SK-N-MC (cell line): ENCODE data around the gene GNGT2.
A peak's percentile ranks its signal among the peaks of the same experiment; 100 is the strongest.

Source experiments
- DNase-seq: peaks from one replicate; pipeline ENCODE4 v3.0.0-alpha.2; 2011; ENCODE audit warnings: low read depth, low spot score
- H3K27ac ChIP-seq: fragments of 200-600 bp; sonication (generic); 2 replicates; pipeline ENCODE4 v1.5.1; 2016; ENCODE audit warnings: mixed run types
- H3K36me3 ChIP-seq: fragments of 200-600 bp; sonication (generic); 2 replicates; pipeline ENCODE4 v1.6.1; 2017; ENCODE audit warnings: antibody characterized with exemption, low read length, mixed read lengths; ENCODE audit not compliant: insufficient read depth
- H3K4me3 ChIP-seq: fragments of 200-600 bp; sonication (generic); 2 replicates; pipeline ENCODE4 v1.5.1; 2016
- H3K9ac ChIP-seq: fragments of 200-600 bp; sonication (generic); 2 replicates; pipeline ENCODE4 v1.8.0; 2017; ENCODE audit warnings: mixed run types, mixed read lengths; ENCODE audit not compliant: insufficient read length
- H3K9me3 ChIP-seq: fragments of 200-600 bp; sonication (generic); 2 replicates; pipeline ENCODE4 v1.6.1; 2017; ENCODE audit warnings: low read depth, mild to moderate bottlenecking, antibody characterized with exemption, low read length, moderate library complexity, mixed read lengths
- EZH2 ChIP-seq: fragments of 200-600 bp; sonication (generic); IDR thresholded peaks from one replicate; pipeline ENCODE4 v1.6.1; 2017; ENCODE audit warnings: antibody characterized with exemption
- FOXP2 ChIP-seq: optimal IDR thresholded peaks from 2 replicates; pipeline ENCODE3; 2011; ENCODE audit warnings: mild to moderate bottlenecking, moderate library complexity; ENCODE audit not compliant: insufficient read depth; ENCODE audit errors: extremely low read length, control extremely low read depth
- POLR2AphosphoS5 ChIP-seq: IDR thresholded peaks from 2 replicates; pipeline ENCODE4 v1.6.1; 2012; ENCODE audit warnings: mild to moderate bottlenecking, low read depth, low read length, borderline replicate concordance

Gene GNGT2

DNA sequence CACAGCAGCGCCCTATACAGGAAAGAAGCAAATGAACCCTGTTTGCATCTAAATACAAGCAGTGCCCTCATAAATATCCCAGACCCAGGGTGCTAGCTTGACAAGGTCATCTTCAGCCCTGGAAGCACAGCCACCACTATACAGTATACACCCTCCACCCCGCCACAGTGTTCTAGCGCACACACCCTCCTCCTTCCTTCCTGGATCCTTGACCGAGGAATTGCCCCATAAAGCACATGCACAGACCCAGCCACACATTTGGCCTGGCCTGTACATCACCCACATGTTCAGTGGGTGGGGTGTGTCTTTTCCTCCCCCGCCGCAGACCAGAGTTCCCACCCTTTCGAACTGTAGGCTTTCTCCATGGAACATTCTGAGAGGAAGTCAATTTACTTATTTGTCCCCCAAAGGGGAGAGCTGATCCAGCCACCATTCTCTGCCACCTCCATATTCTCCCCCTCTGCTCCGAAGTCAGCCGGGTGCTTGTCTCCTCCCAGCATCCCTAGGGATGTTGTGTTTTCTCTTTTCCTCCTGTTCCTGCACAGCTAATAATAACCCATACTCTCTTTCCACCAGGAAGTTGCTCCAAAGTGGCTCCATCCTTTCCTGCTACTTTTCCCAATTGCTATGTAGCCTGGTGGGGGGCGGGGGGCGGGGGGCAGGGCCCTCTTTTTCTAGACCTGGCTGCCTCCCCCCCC is 6.7 kb upstream of the GNGT2 start:
- Histone ChIP-seq H3K27ac (no peak overlapping the region), H3K9me3 (no peaks in the 10 kb centered on the region), H3K4me3 (no peak overlapping the region), H3K36me3 (no peaks in the 10 kb centered on the region), H3K9ac (no peak overlapping the region)
- TF ChIP-seq FOXP2 (no peak), EZH2 (no peak)
- no peak for DNase-seq

DNA sequence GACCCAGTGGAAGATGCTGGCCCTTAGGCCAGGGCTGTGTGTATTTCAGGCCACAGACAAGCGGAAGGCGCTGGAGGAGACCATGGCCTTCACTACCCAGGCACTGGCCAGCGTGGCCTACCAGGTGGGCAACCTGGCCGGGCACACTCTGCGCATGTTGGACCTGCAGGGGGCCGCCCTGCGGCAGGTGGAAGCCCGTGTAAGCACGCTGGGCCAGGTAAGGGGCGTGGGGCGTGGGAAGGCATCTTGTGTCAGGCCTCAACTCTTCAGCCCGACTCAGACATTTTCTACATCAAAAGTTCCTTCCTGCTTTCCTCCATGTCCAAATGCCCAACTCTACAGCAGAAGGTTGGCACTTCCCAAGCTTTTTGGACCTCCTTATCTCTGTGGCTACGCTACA is 6.1 kb upstream of the GNGT2 start:
- Histone ChIP-seq H3K36me3 (no peaks in the 10 kb centered on the region), H3K9me3 (no peaks in the 10 kb centered on the region), H3K27ac (no peak overlapping the region), H3K4me3 (no peak overlapping the region), H3K9ac (no peak overlapping the region)
- no peak for TF ChIP-seq POLR2AphosphoS5
- TF ChIP-seq FOXP2, result no peak
- no peak for TF ChIP-seq EZH2
- no peak for DNase-seq

DNA sequence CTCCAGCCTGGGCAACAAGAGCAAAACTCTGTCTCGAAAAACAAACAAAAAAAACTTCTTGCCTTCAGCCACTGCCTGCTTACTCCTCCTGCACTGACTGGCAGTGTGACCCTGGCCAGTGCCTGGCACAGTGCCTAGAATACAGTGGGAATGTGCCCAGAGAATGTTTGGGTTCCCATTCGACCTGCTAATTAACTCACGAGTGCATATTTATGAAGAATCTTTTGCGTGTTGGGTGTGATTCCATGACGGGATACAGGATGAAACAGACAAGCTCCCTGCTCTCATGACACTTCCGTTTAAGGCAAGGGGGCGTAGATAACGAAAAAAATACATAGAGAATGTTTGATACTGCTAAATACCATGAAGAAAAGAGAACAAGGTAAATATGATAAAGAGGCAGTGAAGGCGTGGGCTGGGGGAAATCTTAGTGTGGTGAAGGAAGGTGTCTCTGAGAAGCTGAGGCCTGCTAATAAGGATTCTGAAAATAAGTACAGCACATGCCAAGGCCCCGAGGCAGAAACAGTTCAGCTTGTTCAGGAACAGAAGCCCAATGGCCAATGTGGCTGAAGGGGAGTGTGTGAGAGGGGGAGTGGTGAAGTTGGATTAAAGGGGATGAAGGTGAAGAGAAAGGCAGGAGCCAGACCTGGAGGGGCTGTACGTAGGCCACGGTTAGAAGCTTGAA is 4.4 kb upstream of the GNGT2 start:
- Histone ChIP-seq H3K36me3 (no peaks in the 10 kb centered on the region), H3K9me3 (no peaks in the 10 kb centered on the region), H3K4me3 (no peak overlapping the region), H3K9ac (no peak overlapping the region), H3K27ac (no peak overlapping the region)
- TF ChIP-seq FOXP2 (no peak), POLR2AphosphoS5 (no peak), EZH2 (no peak)
- DNase-seq, result no peak

GRCh38 chr17:49213847-49214246 is 3.5 kb upstream of the GNGT2 start:
- Histone ChIP-seq H3K9me3 (no peaks in the 10 kb centered on the region), H3K36me3 (no peaks in the 10 kb centered on the region), H3K9ac (no peak overlapping the region), H3K27ac (no peak overlapping the region), H3K4me3 (no peak overlapping the region)
- no peak for DNase-seq
- no peak for TF ChIP-seq EZH2

GRCh38 chr17:49213399-49213798 is 3.0 kb upstream of the GNGT2 start:
- Histone ChIP-seq H3K9ac (no peak overlapping the region), H3K27ac (peak overlapping the region; percentile 31; the same call in 1 of the 2 replicates), H3K4me3 (no peak overlapping the region), H3K9me3 (no peaks in the 10 kb centered on the region), H3K36me3 (no peaks in the 10 kb centered on the region)
- no peak for TF ChIP-seq EZH2
- no peak for TF ChIP-seq POLR2AphosphoS5
- TF ChIP-seq FOXP2, result no peak
- no peak for DNase-seq

- no peak for DNase-seq
- TF ChIP-seq EZH2 (no peak), POLR2AphosphoS5 (no peak), FOXP2 (no peak)
- Histone ChIP-seq H3K4me3 (no peak overlapping the region), H3K9me3 (no peaks in the 10 kb centered on the region), H3K27ac (no peak overlapping the region), H3K36me3 (no peaks in the 10 kb centered on the region), H3K9ac (no peak overlapping the region)
These were observed 1.3 kb downstream of the GNGT2 start for GRCh38 chr17:49209061-49209571.

DNA sequence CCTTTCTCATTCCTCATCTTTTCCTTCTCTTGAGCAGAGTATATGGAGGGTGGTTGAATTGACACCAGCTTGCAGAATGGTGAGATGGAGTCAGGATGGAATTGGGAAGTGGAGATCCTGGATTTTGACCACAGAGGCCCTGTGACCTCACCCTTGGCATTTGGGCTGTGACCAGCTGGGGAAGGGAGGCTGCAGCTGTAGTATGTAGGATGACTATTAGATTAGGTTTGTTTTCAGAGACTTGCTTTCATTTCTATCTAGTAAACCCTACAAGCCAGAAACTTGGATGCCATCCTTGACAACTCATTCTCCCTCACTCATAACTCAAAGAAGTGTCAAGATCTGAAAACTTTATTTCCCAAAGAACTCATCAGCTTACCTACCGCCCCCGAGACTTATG is 5.9 kb downstream of the GNGT2 start:
- no peak for DNase-seq
- Histone ChIP-seq H3K27ac (0 out of 2 replicates have a peak overlapping the region, but pooled peaks have one; percentile 10), H3K36me3 (no peaks in the 10 kb centered on the region), H3K9ac (no peak overlapping the region), H3K9me3 (no peaks in the 10 kb centered on the region), H3K4me3 (no peak overlapping the region)
- no peak for TF ChIP-seq EZH2
- no peak for TF ChIP-seq POLR2AphosphoS5
- TF ChIP-seq FOXP2, result no peak

GRCh38 chr17:49203796-49204195 is 6.6 kb downstream of the GNGT2 start:
- Histone ChIP-seq H3K36me3 (no peaks in the 10 kb centered on the region), H3K4me3 (no peak overlapping the region), H3K27ac (peak overlapping the region; percentile 10; the same call in 1 of the 2 replicates), H3K9me3 (no peaks in the 10 kb centered on the region), H3K9ac (no peak overlapping the region)
- DNase-seq, result no peak
- TF ChIP-seq POLR2AphosphoS5 (no peak), FOXP2 (no peak), EZH2 (no peak)
